NCI-H82 (cell line): ENCODE results near the gene COG7.
A peak's percentile ranks its signal among the peaks of the same experiment; 100 is the strongest.
"Not testable (repeated sequence)": the region's sequence is repeated elsewhere in the genome, so short reads cannot be mapped to it uniquely, and the experiment has no call there.

Experiments
- DNase-seq: peaks from one replicate; lab custom pipeline; 2025; lab: John Stamatoyannopoulos, UW

The COG7 gene

GRCh38 chr16:23469814-23470213 is 16.8 kb upstream of the COG7 start:
- DNase-seq = no peak

- no peak for DNase-seq
Observed at GRCh38 chr16:23466162-23466885, 13.3 kb upstream of the COG7 start.

DNA sequence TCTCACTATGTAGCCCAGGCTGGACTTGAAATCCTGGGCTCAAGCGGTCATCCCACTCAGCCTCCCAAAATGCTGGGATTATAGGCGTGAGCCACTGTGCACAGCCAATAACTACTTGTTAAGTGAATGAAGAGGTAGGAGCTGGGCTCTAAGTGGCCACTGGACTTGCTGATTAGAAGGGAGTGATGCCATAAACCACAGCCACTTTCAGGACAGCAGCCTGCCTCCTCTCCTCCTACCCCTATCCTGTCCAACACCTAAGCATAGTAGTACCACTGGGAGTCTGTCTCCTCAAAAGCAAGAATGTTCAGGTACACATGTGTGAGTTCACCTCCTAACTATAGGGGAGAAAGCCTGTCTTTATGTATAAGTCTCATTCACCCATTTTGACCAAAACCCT is 12.2 kb upstream of the COG7 start:
- DNase-seq = no peak

- no peak for DNase-seq
Observed at GRCh38 chr16:23464196-23464595, 11.2 kb upstream of the COG7 start.

DNA sequence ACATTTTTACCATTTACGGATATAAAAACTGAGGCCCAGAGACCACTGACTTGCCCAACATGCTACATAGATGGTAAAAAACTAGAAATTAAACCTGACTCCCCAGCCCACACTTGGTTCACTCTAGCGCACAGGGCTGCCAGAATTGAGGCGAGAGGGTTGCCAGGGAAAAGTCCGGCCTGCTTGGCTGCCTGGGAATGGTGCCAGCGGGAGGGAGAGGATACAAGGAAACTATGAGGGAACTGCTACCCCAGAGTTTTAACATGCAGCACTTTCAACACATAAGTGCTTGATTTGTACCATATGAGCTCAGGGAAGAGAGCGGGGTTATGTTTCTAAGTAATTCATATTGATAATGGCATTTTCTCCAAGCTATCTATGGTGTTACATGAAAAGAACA is 10.0 kb upstream of the COG7 start:
- not testable (repeated sequence) for DNase-seq

- DNase-seq = no peak
Observed at GRCh38 chr16:23453338-23454052, 506 bp upstream of the COG7 start.

GRCh38 chr16:23452221-23452571 is 793 bp downstream of the COG7 start:
- DNase-seq = no peak

GRCh38 chr16:23448392-23448791 is 4.6 kb downstream of the COG7 start:
- no peak for DNase-seq

DNA sequence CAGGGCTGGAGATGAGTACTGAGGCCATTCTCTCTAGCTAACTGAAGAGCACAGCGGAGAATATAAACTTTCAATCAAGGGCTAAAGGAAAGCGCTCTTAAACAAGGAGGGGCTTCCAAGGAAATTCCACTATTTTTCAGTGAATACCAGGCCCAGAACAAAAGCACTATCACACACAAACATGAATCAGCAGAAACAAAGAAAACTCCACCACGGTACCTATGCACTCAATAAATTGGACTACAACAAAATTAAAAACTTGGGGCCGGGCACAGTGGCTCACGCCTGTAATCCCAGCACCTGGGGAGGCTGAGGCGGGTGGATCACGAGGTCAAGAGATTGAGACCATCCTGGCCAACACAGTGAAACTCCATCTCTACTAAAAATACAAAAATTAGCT is 15.4 kb downstream of the COG7 start:
- not testable (repeated sequence) for DNase-seq

GRCh38 chr16:23436951-23437350 is 16.0 kb downstream of the COG7 start:
- no peak for DNase-seq

- peak; percentile 82 for DNase-seq
Observed at GRCh38 chr16:23435500-23435899, 17.5 kb downstream of the COG7 start.

DNA sequence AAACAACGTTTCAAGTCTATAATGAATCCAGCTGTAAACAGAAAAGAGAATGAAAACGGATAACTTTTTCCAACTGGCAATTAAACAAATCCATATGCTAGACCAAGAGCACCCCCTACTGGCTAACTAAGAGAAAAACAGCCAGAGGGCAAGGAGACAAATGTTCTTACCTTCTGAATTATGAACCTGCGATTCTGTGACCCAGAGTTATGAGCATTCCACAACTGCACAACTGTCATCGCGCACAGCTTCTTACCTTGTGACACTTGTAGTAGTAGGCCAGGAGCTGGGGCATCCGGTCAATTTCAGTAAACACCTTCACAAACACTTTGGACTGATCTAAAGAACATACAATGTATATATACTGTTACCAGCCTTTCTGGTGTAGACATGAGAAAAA is 18.6 kb downstream of the COG7 start:
- DNase-seq = peak; percentile 79

DNA sequence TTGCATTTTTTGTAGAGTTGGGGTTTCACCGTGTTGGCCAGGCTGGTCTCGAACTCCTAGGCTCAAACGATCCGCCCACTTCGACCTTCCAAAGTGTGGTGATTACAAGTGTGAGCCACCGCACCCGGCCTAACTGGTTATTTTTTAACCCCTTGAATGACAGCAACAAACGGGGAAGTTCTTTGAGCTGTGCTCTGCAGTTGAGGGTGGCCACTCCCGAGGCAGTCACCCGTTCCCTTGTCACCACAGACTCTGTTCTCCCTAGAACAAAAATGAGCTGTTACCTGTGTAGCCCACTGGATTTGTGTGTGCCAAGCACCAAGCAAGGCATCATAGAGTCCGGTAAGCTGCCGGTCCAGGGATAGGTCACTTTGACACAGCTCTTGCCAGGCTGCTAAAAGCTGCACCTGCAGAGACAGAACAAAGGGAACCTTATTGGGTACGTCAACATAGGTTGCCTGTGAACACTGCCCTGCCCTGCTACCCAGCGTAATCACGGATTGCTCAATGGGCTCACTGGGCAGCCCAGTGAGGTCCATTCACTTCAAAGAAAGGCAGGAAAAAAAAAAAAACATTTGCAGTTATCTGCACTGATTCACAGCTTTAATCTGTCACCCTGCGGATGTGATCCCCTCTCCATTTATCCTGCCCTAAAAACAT is 19.6 kb downstream of the COG7 start:
- DNase-seq = no peak

GRCh38 chr16:23432176-23433128 is 20.5 kb downstream of the COG7 start:
- DNase-seq = no peak

GRCh38 chr16:23428351-23428750 is 24.6 kb downstream of the COG7 start:
- no peak for DNase-seq

- no peak for DNase-seq
Observed at GRCh38 chr16:23424292-23424958, 28.6 kb downstream of the COG7 start.

DNA sequence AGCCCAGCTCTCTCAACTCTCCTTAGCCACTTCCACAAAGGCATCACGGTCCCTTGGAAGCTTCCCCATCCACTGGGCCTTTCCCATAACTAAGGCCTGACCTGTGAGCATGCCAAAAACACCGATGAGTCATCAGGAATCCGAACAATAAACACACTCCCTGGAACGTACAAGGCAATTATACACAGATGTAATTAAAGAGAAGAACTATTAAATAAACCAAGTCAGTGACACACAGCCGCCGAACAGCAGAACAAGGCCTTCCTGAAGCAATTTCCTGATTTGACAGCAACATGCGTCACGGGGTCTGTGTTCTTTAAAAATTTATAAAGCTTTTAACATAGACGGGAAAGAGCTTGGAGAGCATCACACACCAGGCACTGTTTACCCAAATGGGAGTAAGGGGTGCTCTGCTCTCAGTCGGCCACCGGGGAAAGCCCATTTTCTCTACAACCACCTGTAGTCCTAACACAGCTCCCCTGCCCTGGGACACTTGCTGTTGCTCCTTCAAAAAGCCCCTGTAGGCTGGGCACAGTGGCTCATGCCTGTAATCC is 29.4 kb downstream of the COG7 start:
- DNase-seq = no peak

GRCh38 chr16:23420011-23420410 is 33.0 kb downstream of the COG7 start:
- DNase-seq = no peak

DNA sequence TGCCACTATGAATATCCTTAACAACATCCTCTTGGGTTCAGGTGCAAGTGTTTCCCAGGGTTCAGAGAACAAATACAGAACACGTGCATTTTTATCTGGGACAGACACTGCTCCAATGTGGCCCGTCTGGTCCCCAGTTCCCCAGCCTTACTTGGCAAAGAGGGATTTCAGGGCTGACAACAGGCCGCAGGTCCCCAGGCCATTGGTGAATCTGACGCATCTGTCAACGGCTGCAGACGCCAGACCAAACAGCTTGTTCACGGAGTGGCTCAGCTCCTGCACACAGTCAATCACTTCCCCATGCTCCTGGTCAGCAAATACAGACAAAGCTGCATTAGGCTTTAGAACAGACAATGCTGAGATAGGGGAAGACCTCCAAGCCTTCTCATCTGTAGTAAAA is 36.2 kb downstream of the COG7 start:
- no peak for DNase-seq

GRCh38 chr16:23414731-23415130 is 38.3 kb downstream of the COG7 start:
- DNase-seq = no peak

GRCh38 chr16:23410176-23410575 is 42.8 kb downstream of the COG7 start:
- no peak for DNase-seq
